Chondrocyte (in vitro differentiated cells): Measurements from ENCODE around the gene NELL1. TPM values are rescaled to one million over a fixed set of nuclear protein-coding genes. Genes with fewer than 3 reads are reported as not detected.
A peak's percentile ranks its signal among the peaks of the same experiment; 100 is the strongest.

ENCODE experiments used
- DNase-seq: peaks from one replicate; pipeline ENCODE4 v3.0.0; 2021; ENCODE audit warnings: mixed read lengths, low spot score
- H3K27ac Mint-ChIP-seq: one replicate; pipeline ENCODE4 v1.8.0; 2021; ENCODE audit warnings: mild to moderate bottlenecking, moderate library complexity, mixed read lengths; ENCODE audit not compliant: unreplicated experiment
- H3K27me3 Mint-ChIP-seq: 2 replicates; pipeline ENCODE4 v1.8.0; 2021; ENCODE audit warnings: low read depth, mixed read lengths
- H3K36me3 Mint-ChIP-seq: 2 replicates; pipeline ENCODE4 v1.8.0; 2021; ENCODE audit warnings: low read depth, mixed read lengths
- H3K4me1 Mint-ChIP-seq: 2 replicates; pipeline ENCODE4 v1.8.0; 2021; ENCODE audit warnings: low read depth, mild to moderate bottlenecking, mixed read lengths
- H3K4me3 Mint-ChIP-seq: one replicate; pipeline ENCODE4 v1.8.0; 2021; ENCODE audit warnings: mild to moderate bottlenecking, moderate library complexity, mixed read lengths; ENCODE audit not compliant: unreplicated experiment
- H3K9me3 Mint-ChIP-seq: 2 replicates; pipeline ENCODE4 v1.8.0; 2021; ENCODE audit warnings: low read depth, mixed read lengths
- total RNA-seq: library from RNA; stranded (reverse); gene quantifications from 3 replicates; pipeline ENCODE4 v1.2.1, GENCODE V29; 2021
- TF ChIP-seq, protein P1 (sequence below): fragments of 200-600 bp; sonication (generic); IDR thresholded peaks from 2 replicates; pipeline ENCODE4 v1.5.0; 2021; ENCODE audit warnings: antibody characterized with exemption, mild to moderate bottlenecking, moderate library complexity

The NELL1 gene
- total RNA-seq, 1 donor from 2014 or later = not detected

DNA sequence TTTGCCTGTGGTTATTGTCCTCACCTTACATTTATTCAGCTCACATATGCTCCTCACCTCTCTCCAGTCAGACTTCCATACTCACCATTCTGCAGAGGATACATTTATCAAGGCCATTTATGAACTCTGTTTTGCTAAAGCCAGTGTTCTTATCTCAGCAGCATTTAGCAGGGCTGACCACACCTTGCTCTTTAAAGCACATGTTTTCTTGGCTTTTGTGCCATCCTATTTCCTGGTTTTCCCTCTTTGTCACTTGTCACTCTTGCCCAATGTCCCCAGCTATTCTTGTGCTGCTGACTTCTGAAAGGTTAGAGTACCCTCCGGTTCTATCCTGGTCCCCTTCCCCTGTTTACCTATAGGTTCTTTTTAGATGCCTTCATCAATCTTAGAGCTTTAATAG, 446.6 kb downstream of the NELL1 start:
- H3K9me3 Mint-ChIP-seq = peaks cover 2% of the 10 kb centered on the region
- no peak overlapping the region for H3K27ac Mint-ChIP-seq

GRCh38 chr11:21119411-21119810, 450.0 kb downstream of the NELL1 start:
- DNase-seq = no peak
- Mint-ChIP-seq H3K27me3 (peaks cover 2% of the 10 kb centered on the region), H3K4me1 (no peaks in the 10 kb centered on the region), H3K9me3 (peaks cover 2% of the 10 kb centered on the region), H3K27ac (no peak overlapping the region), H3K36me3 (no peaks in the 10 kb centered on the region), H3K4me3 (no peak overlapping the region)
- TF ChIP-seq, protein P1, sequence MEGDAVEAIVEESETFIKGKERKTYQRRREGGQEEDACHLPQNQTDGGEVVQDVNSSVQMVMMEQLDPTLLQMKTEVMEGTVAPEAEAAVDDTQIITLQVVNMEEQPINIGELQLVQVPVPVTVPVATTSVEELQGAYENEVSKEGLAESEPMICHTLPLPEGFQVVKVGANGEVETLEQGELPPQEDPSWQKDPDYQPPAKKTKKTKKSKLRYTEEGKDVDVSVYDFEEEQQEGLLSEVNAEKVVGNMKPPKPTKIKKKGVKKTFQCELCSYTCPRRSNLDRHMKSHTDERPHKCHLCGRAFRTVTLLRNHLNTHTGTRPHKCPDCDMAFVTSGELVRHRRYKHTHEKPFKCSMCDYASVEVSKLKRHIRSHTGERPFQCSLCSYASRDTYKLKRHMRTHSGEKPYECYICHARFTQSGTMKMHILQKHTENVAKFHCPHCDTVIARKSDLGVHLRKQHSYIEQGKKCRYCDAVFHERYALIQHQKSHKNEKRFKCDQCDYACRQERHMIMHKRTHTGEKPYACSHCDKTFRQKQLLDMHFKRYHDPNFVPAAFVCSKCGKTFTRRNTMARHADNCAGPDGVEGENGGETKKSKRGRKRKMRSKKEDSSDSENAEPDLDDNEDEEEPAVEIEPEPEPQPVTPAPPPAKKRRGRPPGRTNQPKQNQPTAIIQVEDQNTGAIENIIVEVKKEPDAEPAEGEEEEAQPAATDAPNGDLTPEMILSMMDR = no peak

More for the DNA sequence above, 446.6 kb downstream of the NELL1 start:
- no peaks in the 10 kb centered on the region for H3K36me3 Mint-ChIP-seq
- no peak for DNase-seq
- H3K4me3 Mint-ChIP-seq = no peak overlapping the region
- no peaks in the 10 kb centered on the region for H3K4me1 Mint-ChIP-seq
- H3K27me3 Mint-ChIP-seq = peaks cover 2% of the 10 kb centered on the region
- TF ChIP-seq, protein P1 = no peak

DNA sequence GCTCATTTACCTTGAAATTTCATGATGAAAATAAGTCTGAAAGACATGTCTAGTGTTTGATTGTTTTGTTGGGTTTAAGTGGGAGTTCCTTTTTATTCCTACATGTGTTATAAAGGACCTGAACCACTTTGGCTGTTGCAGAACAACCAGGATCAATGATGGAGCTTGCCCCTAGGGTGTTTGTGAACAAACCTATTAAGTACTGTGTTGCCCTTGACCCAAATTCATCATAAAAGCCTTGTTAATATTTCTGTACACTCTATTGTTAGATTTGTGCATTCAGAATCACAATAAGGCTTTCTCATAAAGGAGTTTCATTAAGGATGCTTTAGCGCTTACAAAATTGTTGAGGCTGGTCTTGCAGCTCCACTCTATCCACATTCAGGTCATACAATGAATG, 452.6 kb downstream of the NELL1 start:
- Mint-ChIP-seq H3K9me3 (no peaks in the 10 kb centered on the region), H3K27ac (no peak overlapping the region), H3K4me3 (no peak overlapping the region), H3K36me3 (no peaks in the 10 kb centered on the region), H3K27me3 (no peaks in the 10 kb centered on the region), H3K4me1 (no peaks in the 10 kb centered on the region)
- DNase-seq = no peak
- TF ChIP-seq, protein P1 = no peak

DNA sequence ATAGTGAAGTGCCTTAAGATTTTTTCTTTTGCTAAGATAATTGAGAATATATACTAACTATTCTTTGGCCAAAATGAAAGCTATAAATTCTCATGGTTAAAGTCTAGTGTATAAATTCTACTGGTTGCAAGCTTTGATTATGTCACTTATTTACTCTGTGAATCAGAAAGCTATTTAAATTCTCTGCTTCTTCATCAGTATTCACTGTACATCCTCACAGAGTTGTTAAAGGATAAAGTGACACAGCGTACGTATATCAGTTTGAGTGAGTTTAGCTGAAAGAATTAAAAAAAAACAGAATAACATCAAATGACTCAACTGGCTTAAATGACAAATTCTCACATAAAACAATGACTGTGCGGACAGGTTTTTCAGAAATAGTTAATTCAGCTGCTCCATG, 453.1 kb downstream of the NELL1 start:
- TF ChIP-seq, protein P1 = no peak
- Mint-ChIP-seq H3K4me1 (no peaks in the 10 kb centered on the region), H3K9me3 (no peaks in the 10 kb centered on the region), H3K4me3 (no peak overlapping the region), H3K27me3 (no peaks in the 10 kb centered on the region), H3K36me3 (no peaks in the 10 kb centered on the region), H3K27ac (no peak overlapping the region)
- DNase-seq = no peak

DNA sequence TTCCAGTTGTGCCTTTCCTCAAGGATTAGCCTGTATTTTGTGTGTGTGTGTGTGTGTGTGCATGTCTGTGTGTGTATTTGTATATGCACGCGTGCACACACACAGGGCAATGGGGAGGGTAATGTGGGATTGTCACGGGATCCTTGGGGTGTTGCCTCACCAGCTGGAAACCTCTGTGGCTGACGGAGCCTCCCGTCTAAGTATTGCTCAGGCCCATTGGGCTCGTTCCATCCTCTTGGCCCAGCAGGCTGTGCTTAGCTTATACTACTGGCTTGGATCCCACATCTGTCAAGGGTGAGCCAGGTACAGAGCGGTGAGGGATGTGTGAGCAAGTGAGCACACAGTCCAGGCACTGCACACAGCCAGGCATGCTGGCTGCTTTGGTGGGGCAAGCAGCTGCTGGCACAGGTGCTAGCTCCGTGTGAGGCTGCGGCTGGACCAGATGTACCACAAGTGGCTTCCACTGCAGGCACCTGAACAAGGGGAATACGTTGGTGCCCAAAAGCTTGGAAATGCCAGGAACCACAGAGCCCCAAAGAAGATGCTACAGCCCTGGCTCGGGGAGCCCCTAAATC, 462.8 kb downstream of the NELL1 start:
- no peaks in the 10 kb centered on the region for H3K27me3 Mint-ChIP-seq
- H3K36me3 Mint-ChIP-seq = no peaks in the 10 kb centered on the region
- H3K4me3 Mint-ChIP-seq = no peak overlapping the region
- H3K4me1 Mint-ChIP-seq = no peaks in the 10 kb centered on the region
- TF ChIP-seq, protein P1 = no peak
- peak; percentile 71 for DNase-seq
- no peak overlapping the region for H3K27ac Mint-ChIP-seq
- no peaks in the 10 kb centered on the region for H3K9me3 Mint-ChIP-seq
